Psoas muscle (tissue), 8 donors: ENCODE results near the gene BRINP3. TPM values are rescaled to one million over a fixed set of nuclear protein-coding genes. Genes with fewer than 3 reads are reported as not detected.

Experiments
- ATAC-seq, 4 donors: fragments of 200-7000 bp; cut with Tn5 transposase; one replicate each; pipeline ENCODE4 v1.9.1; 2020; ENCODE audit warnings: moderate library complexity in 3 of 4, mild to moderate bottlenecking in 2 of 4
- DNase-seq, 2 donors: peaks; one replicate each; pipeline ENCODE4 v3.0.0-alpha.2; 2020
- H3K27ac ChIP-seq: fragments of 200-600 bp; one replicate; pipeline ENCODE4 v1.8.0; 2022
- H3K27me3 ChIP-seq, 3 donors: fragments of 200-600 bp in 1 of 3; one replicate each; pipeline versions ENCODE4 v1.6.1 to v1.8.0; 2013 to 2022; ENCODE audit warnings: low read length in 2 of 3, mild to moderate bottlenecking in 2 of 3, moderate library complexity in 1 of 3; ENCODE audit not compliant: insufficient read depth in 3 of 3
- H3K36me3 ChIP-seq, 2 donors: fragments of 200-600 bp in 1 of 2; one replicate each; pipeline versions ENCODE4 v1.6.1 to v1.8.0; 2013 to 2022; ENCODE audit warnings: low read depth in 1 of 2, mild to moderate bottlenecking in 1 of 2, moderate library complexity in 1 of 2; ENCODE audit not compliant: insufficient read depth in 1 of 2
- H3K4me1 ChIP-seq: fragments of 200-600 bp; one replicate; pipeline ENCODE4 v1.8.0; 2022
- H3K4me3 ChIP-seq: fragments of 200-600 bp; one replicate; pipeline ENCODE4 v1.8.0; 2022; ENCODE audit warnings: mild to moderate bottlenecking
- H3K9me3 ChIP-seq: fragments of 200-600 bp; one replicate; pipeline ENCODE4 v1.8.0; 2022
- CTCF ChIP-seq: fragments of 200-600 bp; IDR thresholded peaks from one replicate; pipeline ENCODE4 v1.8.0; 2022; ENCODE audit warnings: antibody characterized with exemption
- WGBS, 3 donors: extraction: QIAGEN DNeasy Blood & Tissue Kit; methylation state at CpG; one replicate each; pipeline versions ENCODE4 v1.1.6 to v1.1.7; 2013; 5-methylcytosine and 5-hydroxymethylcytosine counted together
- intact Hi-C, 2 donors: fragments of 100-400 bp; cut with DNase I; formaldehyde crosslinking; loops; one replicate each; pipeline versions ENCODE4 v1.11.0 to v1.14.2; 2022
- polyA plus RNA-seq, 3 donors: library from polyadenylated mRNA; stranded (reverse); fragments of 200-250 nt; gene quantifications; one replicate each; pipeline ENCODE4 v1.2.3, GENCODE V29; 2013
- total RNA-seq, 4 donors: library from RNA; stranded (reverse); fragmentation: NEBNext Ultra II Directional in 2 of 4; extraction: Animal tissue kit (Norgen Biotek cat#: 25700) in 2 of 4; gene quantifications; one replicate each; pipeline versions ENCODE4 v1.2.1 to v1.2.4, GENCODE V29; 2021 to 2023
- donor health status: healthy with polysubstance abuse.
- donor health status: DM: no; HTN: no; CAD: no; lungs with moderate emphysema.
- donor health status: Bipolar disorder and iron deficiency.
- donor health status: healthy.
- donor health status: DM: yes; HTN: yes; CAD: no.
- donor health status: DM: no; HTN: no; CAD: no.
- donor health status: DM: no; HTN: no; CAD: no.
- donor health status: DM: yes; HTN: yes; CAD: no.

BRINP3 gene
- total and polyA plus RNA-seq, 7 donors: 0.09 to 0.45 TPM; not detected in 5

GRCh38 chr1:190391582-190391981, 86.1 kb downstream of the BRINP3 start:
- Histone ChIP-seq H3K27me3 (no peaks in the 10 kb centered on the region), H3K4me3 (no peak overlapping the region), H3K9me3 (no peaks in the 10 kb centered on the region), H3K4me1 (no peaks in the 10 kb centered on the region), H3K36me3 (no peaks in the 10 kb centered on the region), H3K27ac (no peak overlapping the region)
- no peak for DNase-seq
- ATAC-seq: no peak
- TF ChIP-seq CTCF: no peak
- WGBS, 3 donors: 77 to 84% (median 78%) methylated on average over 6 of the region's 6 CpGs
- intact Hi-C loops: no loop called here

GRCh38 chr1:190377991-190378390, 99.7 kb downstream of the BRINP3 start:
- ATAC-seq (no peak), DNase-seq (no peak)
- no peak for TF ChIP-seq CTCF
- Histone ChIP-seq H3K27me3 (no peaks in the 10 kb centered on the region), H3K4me3 (no peak overlapping the region), H3K36me3 (no peaks in the 10 kb centered on the region), H3K27ac (no peak overlapping the region), H3K4me1 (no peaks in the 10 kb centered on the region), H3K9me3 (no peaks in the 10 kb centered on the region)
- 72 to 77% (median 75%) methylated on average over 2 of the region's 2 CpGs for WGBS, 3 donors
- intact Hi-C loops: no loop called here

- no peak overlapping the region for H3K27ac ChIP-seq
- TF ChIP-seq CTCF: no peak
- DNase-seq: no peak
- no peak overlapping the region for H3K4me3 ChIP-seq
- no peaks in the 10 kb centered on the region for H3K27me3 ChIP-seq
- H3K36me3 ChIP-seq: no peaks in the 10 kb centered on the region
- intact Hi-C loops: no loop called here
- no peaks in the 10 kb centered on the region for H3K4me1 ChIP-seq
- ATAC-seq: no peak
- H3K9me3 ChIP-seq: no peaks in the 10 kb centered on the region
- 16 to 44% (median 29%) methylated on average over 2 of the region's 2 CpGs for WGBS, 3 donors
These were observed 100.4 kb downstream of the BRINP3 start for GRCh38 chr1:190377294-190377693.

GRCh38 chr1:190376044-190376443, 101.6 kb downstream of the BRINP3 start:
- WGBS, 3 donors: 30 to 45% (median 36%) methylated on average over 1 of the region's 1 CpG

More at GRCh38 chr1:190376044-190376443, 101.6 kb downstream of the BRINP3 start:
- intact Hi-C loops: no loop called here
- Histone ChIP-seq H3K9me3 (no peaks in the 10 kb centered on the region), H3K27ac (no peak overlapping the region), H3K27me3 (no peaks in the 10 kb centered on the region), H3K4me1 (no peaks in the 10 kb centered on the region), H3K36me3 (no peaks in the 10 kb centered on the region), H3K4me3 (no peak overlapping the region)
- no peak for TF ChIP-seq CTCF
- DNase-seq: no peak
- no peak for ATAC-seq
